Spleen (tissue), 11 donors: ENCODE measurements around the gene LRMDA. TPM values are rescaled to one million over a fixed set of nuclear protein-coding genes. Genes with fewer than 3 reads are reported as not detected.

Source experiments
- DNase-seq: peaks from one replicate; pipeline ENCODE4 v3.0.0-alpha.2; 2020
- H3K27ac ChIP-seq, 8 donors: fragments of 200-600 bp; sonication (generic) in 7 of 8; 1 replicate in 4 of 8; 2 replicates in 4 of 8; pipeline versions ENCODE4 v1.5.0 to v1.8.0; 2016 to 2021; ENCODE audit warnings: inconsistent platforms in 4 of 8, mild to moderate bottlenecking in 4 of 8, moderate library complexity in 1 of 8
- H3K27me3 ChIP-seq, 7 donors: fragments of 200-600 bp; sonication (generic) in 6 of 7; replicated peaks in 1 of 7; 1 replicate in 4 of 7; 2 replicates in 3 of 7; pipeline versions ENCODE4 v1.5.0 to v1.8.0; 2016 to 2021; ENCODE audit warnings: inconsistent platforms in 3 of 7, mild to moderate bottlenecking in 1 of 7
- H3K36me3 ChIP-seq, 6 donors: fragments of 200-600 bp; sonication (generic) in 5 of 6; 1 replicate in 4 of 6; 2 replicates in 2 of 6; pipeline versions ENCODE4 v1.5.0 to v1.8.0; 2016 to 2021; ENCODE audit warnings: inconsistent platforms in 2 of 6
- H3K4me1 ChIP-seq, 6 donors: fragments of 200-600 bp; sonication (generic) in 5 of 6; 1 replicate in 3 of 6; 2 replicates in 3 of 6; pipeline versions ENCODE4 v1.5.0 to v1.8.0; 2016 to 2021; ENCODE audit warnings: inconsistent platforms in 3 of 6
- H3K4me3 ChIP-seq, 8 donors: fragments of 200-600 bp; sonication (generic) in 7 of 8; 1 replicate in 4 of 8; 2 replicates in 4 of 8; pipeline versions ENCODE4 v1.5.0 to v1.8.0; 2016 to 2021; ENCODE audit warnings: inconsistent platforms in 4 of 8, mild to moderate bottlenecking in 4 of 8, moderate library complexity in 2 of 8
- H3K9me3 ChIP-seq, 8 donors: fragments of 200-600 bp; sonication (generic) in 7 of 8; 1 replicate in 4 of 8; 2 replicates in 4 of 8; pipeline versions ENCODE4 v1.5.0 to v1.8.0; 2016 to 2021; ENCODE audit warnings: inconsistent platforms in 4 of 8
- POLR2A ChIP-seq, 3 donors: fragments of 450-650 bp; IDR thresholded peaks; one replicate each; pipeline ENCODE4 v1.5.1; 2017; ENCODE audit warnings: antibody characterized with exemption in 3 of 3, mild to moderate bottlenecking in 1 of 3
- POLR2AphosphoS5 ChIP-seq, 3 donors: sonication (generic); formaldehyde crosslinking; IDR thresholded peaks; one replicate each; pipeline ENCODE4 v1.5.1; 2017; ENCODE audit warnings: antibody characterized with exemption in 3 of 3
- WGBS, 5 donors: extraction: QIAGEN DNeasy Blood & Tissue Kit in 3 of 5; methylation state at CpG; one replicate each; pipeline versions ENCODE4 v1.1.5 to v1.1.7; 2013 to 2018; 5-methylcytosine and 5-hydroxymethylcytosine counted together
- intact Hi-C: fragments of 100-400 bp; cut with DNase I; formaldehyde crosslinking; loops from one replicate; pipeline ENCODE4 v1.15.0; 2023; ENCODE audit warnings: low total_unique reads
- polyA plus RNA-seq, 3 donors: library from polyadenylated mRNA; stranded (reverse); fragments of 200-250 nt; gene quantifications; one replicate each; pipeline ENCODE4 v1.2.1, GENCODE V29; 2013
- total RNA-seq, 7 donors: library from RNA; depleted of rRNA in 3 of 7; stranded (reverse); fragments of >200 nt in 3 of 7; fragmentation: NEBNext Ultra II Directional in 4 of 7; extraction: Animal tissue kit (Norgen Biotek cat#: 25700) in 4 of 7; gene quantifications; one replicate each; pipeline versions ENCODE4 v1.1.0 to v1.2.1, GENCODE V29; 2016 to 2021
- TF ChIP-seq, protein P1 (sequence below), 11 experiments: fragments of 200-600 bp in 7 of 11; fragments of 450-650 bp in 4 of 11; sonication (generic) in 4 of 11; IDR thresholded peaks in 8 of 11; conservative IDR thresholded peaks in 3 of 11; 1 replicate in 7 of 11; 2 replicates in 4 of 11; pipeline versions ENCODE4 v1.4.0 to v1.8.0; 2016 to 2021; ENCODE audit warnings: antibody characterized with exemption in 11 of 11, inconsistent platforms in 4 of 11, mild to moderate bottlenecking in 1 of 11
- donor health status: healthy with polysubstance abuse.
- donor health status: DM: no; HTN: no; CAD: no; lungs with moderate emphysema.
- donor health status: DM: no; HTN: no; CAD: no.
- donor health status: Bipolar disorder and iron deficiency.
- donor health status: healthy.
- donor health status: DM: no; HTN: no; CAD: no.
- donor health status: DM: yes; HTN: yes; CAD: no.

The LRMDA gene
- total and polyA plus RNA-seq, 10 donors = 7.3 to 46.6 (median 28.2) TPM

GRCh38 chr10:75460059-75460458, 28.6 kb downstream of the LRMDA start:
- DNase-seq = no peak
- WGBS, 5 donors = 95 to 98% (median 98%) methylated on average over 1 of the region's 1 CpG
- no peaks in the 10 kb centered on the region for H3K4me1 ChIP-seq
- intact Hi-C loops = no loop called here
- no peaks in the 10 kb centered on the region for H3K9me3 ChIP-seq
- TF ChIP-seq, protein P1, sequence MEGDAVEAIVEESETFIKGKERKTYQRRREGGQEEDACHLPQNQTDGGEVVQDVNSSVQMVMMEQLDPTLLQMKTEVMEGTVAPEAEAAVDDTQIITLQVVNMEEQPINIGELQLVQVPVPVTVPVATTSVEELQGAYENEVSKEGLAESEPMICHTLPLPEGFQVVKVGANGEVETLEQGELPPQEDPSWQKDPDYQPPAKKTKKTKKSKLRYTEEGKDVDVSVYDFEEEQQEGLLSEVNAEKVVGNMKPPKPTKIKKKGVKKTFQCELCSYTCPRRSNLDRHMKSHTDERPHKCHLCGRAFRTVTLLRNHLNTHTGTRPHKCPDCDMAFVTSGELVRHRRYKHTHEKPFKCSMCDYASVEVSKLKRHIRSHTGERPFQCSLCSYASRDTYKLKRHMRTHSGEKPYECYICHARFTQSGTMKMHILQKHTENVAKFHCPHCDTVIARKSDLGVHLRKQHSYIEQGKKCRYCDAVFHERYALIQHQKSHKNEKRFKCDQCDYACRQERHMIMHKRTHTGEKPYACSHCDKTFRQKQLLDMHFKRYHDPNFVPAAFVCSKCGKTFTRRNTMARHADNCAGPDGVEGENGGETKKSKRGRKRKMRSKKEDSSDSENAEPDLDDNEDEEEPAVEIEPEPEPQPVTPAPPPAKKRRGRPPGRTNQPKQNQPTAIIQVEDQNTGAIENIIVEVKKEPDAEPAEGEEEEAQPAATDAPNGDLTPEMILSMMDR (IDR thresholded peaks at IDR 0.05 in 8 of 11, conservative IDR thresholded peaks at IDR 0.05 in 3 of 11) = no peak
- TF ChIP-seq POLR2AphosphoS5 (IDR thresholded peaks at IDR 0.05) = no peak
- TF ChIP-seq POLR2A (IDR thresholded peaks at IDR 0.05) = no peak
- no peaks in the 10 kb centered on the region for H3K27me3 ChIP-seq
- no peak overlapping the region for H3K4me3 ChIP-seq
- H3K36me3 ChIP-seq = peaks cover 0 to 11% (median 0%) of the 10 kb centered on the region in 6 donors
- no peak overlapping the region for H3K27ac ChIP-seq

GRCh38 chr10:75461672-75462649, 30.5 kb downstream of the LRMDA start:
- Histone ChIP-seq H3K4me3 (no peak overlapping the region), H3K27ac (no peak overlapping the region), H3K36me3 (no peaks in the 10 kb centered on the region), H3K4me1 (no peaks in the 10 kb centered on the region), H3K27me3 (no peaks in the 10 kb centered on the region), H3K9me3 (no peaks in the 10 kb centered on the region)
- WGBS, 5 donors = 79 to 89% (median 84%) methylated on average over 15 of the region's 15 CpGs
- intact Hi-C loops = no loop called here
- TF ChIP-seq POLR2AphosphoS5 (IDR thresholded peaks at IDR 0.05) = no peak
- TF ChIP-seq POLR2A (IDR thresholded peaks at IDR 0.05) = no peak
- DNase-seq = no peak

DNA sequence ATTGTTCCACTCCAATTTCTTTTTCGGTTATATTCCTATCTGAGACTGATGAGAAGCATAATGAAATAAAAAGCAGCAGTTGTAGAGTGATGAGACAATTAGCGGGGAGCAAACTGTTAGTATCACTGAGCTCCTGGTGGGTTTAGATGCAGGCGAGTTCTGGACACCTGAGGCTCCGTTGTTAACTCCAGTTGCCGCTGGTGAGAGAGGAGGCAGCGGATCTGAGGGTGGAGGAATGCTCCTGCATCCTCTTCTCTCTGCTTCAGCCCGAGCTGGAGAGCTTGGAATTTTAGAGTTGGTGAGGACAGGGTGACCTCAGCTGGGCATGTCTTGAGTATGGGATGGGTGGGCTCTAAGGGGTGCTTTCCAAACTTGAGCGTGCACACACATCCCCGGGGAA, 31.4 kb downstream of the LRMDA start:
- WGBS, 5 donors = 87 to 92% (median 89%) methylated on average over 9 of the region's 9 CpGs
- intact Hi-C loops = no loop called here
- H3K27me3 ChIP-seq = no peaks in the 10 kb centered on the region
- no peaks in the 10 kb centered on the region for H3K36me3 ChIP-seq
- no peak overlapping the region for H3K27ac ChIP-seq
- no peaks in the 10 kb centered on the region for H3K9me3 ChIP-seq
- TF ChIP-seq, protein P1 (IDR thresholded peaks at IDR 0.05 in 8 of 11, conservative IDR thresholded peaks at IDR 0.05 in 3 of 11) = no peak
- TF ChIP-seq POLR2A (IDR thresholded peaks at IDR 0.05) (no peak), POLR2AphosphoS5 (IDR thresholded peaks at IDR 0.05) (no peak)
- no peaks in the 10 kb centered on the region for H3K4me1 ChIP-seq
- H3K4me3 ChIP-seq = no peak overlapping the region
- DNase-seq = no peak

- intact Hi-C loops = no loop called here
- 64 to 71% (median 68%) methylated on average over 10 of the region's 10 CpGs for WGBS, 5 donors
- H3K9me3 ChIP-seq = no peaks in the 10 kb centered on the region
- no peaks in the 10 kb centered on the region for H3K36me3 ChIP-seq
- no peak for TF ChIP-seq POLR2A (IDR thresholded peaks at IDR 0.05)
- TF ChIP-seq POLR2AphosphoS5 (IDR thresholded peaks at IDR 0.05) = no peak
- TF ChIP-seq, protein P1 (IDR thresholded peaks at IDR 0.05 in 8 of 11, conservative IDR thresholded peaks at IDR 0.05 in 3 of 11) = no peak
- no peak for DNase-seq
- no peak overlapping the region for H3K27ac ChIP-seq
- H3K4me1 ChIP-seq = peaks cover 0 to 15% (median 9%) of the 10 kb centered on the region in 6 donors
- H3K4me3 ChIP-seq = no peak overlapping the region
- H3K27me3 ChIP-seq = no peaks in the 10 kb centered on the region
Observed at GRCh38 chr10:75464478-75465449, 33.3 kb downstream of the LRMDA start.
